Brain microvascular endothelial cell (primary cell): Measurements from ENCODE around the gene CD81.

ENCODE experiments used
- DNase-seq: peaks from one replicate; pipeline ENCODE4 v3.0.0-alpha.2; 2020
- H3K27ac ChIP-seq: fragments of 250-450 bp; sonication (Bioruptor Pico); 2 replicates; pipeline ENCODE4 v1.5.1; 2020; ENCODE audit warnings: mild to moderate bottlenecking, moderate library complexity
- H3K27me3 ChIP-seq: fragments of 250-450 bp; sonication (Bioruptor Pico); replicated peaks from 2 replicates; pipeline ENCODE4 v1.5.1; 2020; ENCODE audit warnings: mild to moderate bottlenecking
- H3K36me3 ChIP-seq: fragments of 250-450 bp; sonication (Bioruptor Pico); replicated peaks from 2 replicates; pipeline ENCODE4 v1.5.1; 2020; ENCODE audit warnings: mild to moderate bottlenecking
- H3K4me3 ChIP-seq: 2 replicates; pipeline ENCODE4 v1.5.1; 2011; ENCODE audit warnings: low read depth, mild to moderate bottlenecking, control low read depth, low read length, moderate library complexity
- in situ Hi-C: cut with HindIII; loops from 2 replicates; pipeline ENCODE4 v1.10.0; 2017; ENCODE audit warnings: low sequenced_read_pairs, low pct_ligation_motif_present
- TF ChIP-seq, protein P1 (sequence below): IDR thresholded peaks from 2 replicates; pipeline ENCODE4 v1.5.1; 2011; ENCODE audit warnings: low read depth, mild to moderate bottlenecking, moderate library complexity, low read length, control low read depth, inconsistent platforms; ENCODE audit errors: missing control alignments

The CD81 gene

GRCh38 chr11:2417856-2418692 lies 41.0 kb downstream of the CD81 start:
- H3K27me3 ChIP-seq = no peaks in the 10 kb centered on the region
- H3K27ac ChIP-seq = no peak overlapping the region
- TF ChIP-seq, protein P1, sequence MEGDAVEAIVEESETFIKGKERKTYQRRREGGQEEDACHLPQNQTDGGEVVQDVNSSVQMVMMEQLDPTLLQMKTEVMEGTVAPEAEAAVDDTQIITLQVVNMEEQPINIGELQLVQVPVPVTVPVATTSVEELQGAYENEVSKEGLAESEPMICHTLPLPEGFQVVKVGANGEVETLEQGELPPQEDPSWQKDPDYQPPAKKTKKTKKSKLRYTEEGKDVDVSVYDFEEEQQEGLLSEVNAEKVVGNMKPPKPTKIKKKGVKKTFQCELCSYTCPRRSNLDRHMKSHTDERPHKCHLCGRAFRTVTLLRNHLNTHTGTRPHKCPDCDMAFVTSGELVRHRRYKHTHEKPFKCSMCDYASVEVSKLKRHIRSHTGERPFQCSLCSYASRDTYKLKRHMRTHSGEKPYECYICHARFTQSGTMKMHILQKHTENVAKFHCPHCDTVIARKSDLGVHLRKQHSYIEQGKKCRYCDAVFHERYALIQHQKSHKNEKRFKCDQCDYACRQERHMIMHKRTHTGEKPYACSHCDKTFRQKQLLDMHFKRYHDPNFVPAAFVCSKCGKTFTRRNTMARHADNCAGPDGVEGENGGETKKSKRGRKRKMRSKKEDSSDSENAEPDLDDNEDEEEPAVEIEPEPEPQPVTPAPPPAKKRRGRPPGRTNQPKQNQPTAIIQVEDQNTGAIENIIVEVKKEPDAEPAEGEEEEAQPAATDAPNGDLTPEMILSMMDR = no peak
- H3K36me3 ChIP-seq = no peaks in the 10 kb centered on the region
- in situ Hi-C loops = no loop called here
- DNase-seq = no peak
- no peak overlapping the region for H3K4me3 ChIP-seq

GRCh38 chr11:2418693-2419360 lies 41.7 kb downstream of the CD81 start:
- Histone ChIP-seq H3K4me3 (no peak overlapping the region), H3K27ac (no peak overlapping the region), H3K27me3 (no peaks in the 10 kb centered on the region), H3K36me3 (no peaks in the 10 kb centered on the region)
- DNase-seq = no peak
- in situ Hi-C loops = no loop called here
- TF ChIP-seq, protein P1 = no peak

DNA sequence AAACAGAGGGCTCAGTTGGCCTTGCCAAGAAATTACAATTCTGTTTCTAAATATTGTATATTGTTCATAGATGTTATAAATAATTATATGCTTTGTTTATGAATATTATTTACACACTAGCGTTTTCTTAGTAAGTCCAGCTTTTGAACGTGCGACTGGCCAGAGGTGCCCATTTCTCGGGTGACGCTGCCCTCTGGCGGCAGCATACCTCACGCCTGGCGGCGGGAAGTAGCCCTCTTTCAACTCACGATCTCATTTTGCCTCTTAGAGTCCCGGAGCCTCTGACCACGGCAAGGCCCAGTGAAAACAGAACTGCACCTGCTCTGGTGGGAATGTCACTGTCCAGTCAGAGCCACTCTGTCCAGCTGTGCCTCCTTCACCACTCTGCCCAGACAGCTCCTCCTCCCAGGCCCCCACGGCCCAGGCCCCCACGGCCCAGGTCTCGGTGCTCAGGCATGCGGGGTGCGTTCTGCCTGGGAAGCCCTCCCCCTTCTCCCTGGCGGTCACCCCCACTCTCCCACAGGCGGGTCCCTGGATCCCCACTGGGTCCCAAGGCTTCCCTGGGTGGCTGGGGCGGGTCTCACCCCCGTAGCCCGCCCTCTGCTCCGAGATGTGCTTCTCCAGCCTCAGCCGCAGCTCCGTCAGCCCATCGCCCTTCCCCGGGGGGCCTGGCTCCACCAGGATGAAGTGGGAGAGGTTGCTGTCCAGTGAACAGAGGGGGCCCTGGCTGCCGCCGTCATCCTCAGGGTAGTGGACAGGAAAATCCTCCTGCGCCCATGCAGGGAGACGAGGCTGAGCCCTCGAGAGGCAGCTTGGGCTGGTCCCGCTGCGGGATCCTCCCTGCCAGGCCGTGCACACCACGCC lies 42.8 kb downstream of the CD81 start:
- DNase-seq = peak; percentile 48
- Histone ChIP-seq H3K4me3 (no peak overlapping the region), H3K27me3 (no peaks in the 10 kb centered on the region), H3K36me3 (no peaks in the 10 kb centered on the region), H3K27ac (no peak overlapping the region)
- TF ChIP-seq, protein P1 = peak; percentile 93
- in situ Hi-C loops = no loop called here

GRCh38 chr11:2420502-2421225 lies 43.6 kb downstream of the CD81 start:
- Histone ChIP-seq H3K36me3 (no peaks in the 10 kb centered on the region), H3K27me3 (no peaks in the 10 kb centered on the region), H3K4me3 (no peak overlapping the region), H3K27ac (no peak overlapping the region)
- in situ Hi-C loops = no loop called here
- TF ChIP-seq, protein P1 = peak; percentile 93
- DNase-seq = peak; percentile 17

GRCh38 chr11:2421226-2421994 lies 44.3 kb downstream of the CD81 start:
- TF ChIP-seq, protein P1 = no peak

More at GRCh38 chr11:2421226-2421994, 44.3 kb downstream of the CD81 start:
- in situ Hi-C loops = no loop called here
- Histone ChIP-seq H3K27ac (no peak overlapping the region), H3K4me3 (no peak overlapping the region), H3K36me3 (no peaks in the 10 kb centered on the region), H3K27me3 (no peaks in the 10 kb centered on the region)
- no peak for DNase-seq
